ENCODE results near the gene ARFRP1.
"Not testable (repeated sequence)": the region's sequence is repeated elsewhere in the genome, so short reads cannot be mapped to it uniquely, and the experiment has no call there.

Gene ARFRP1

GRCh38 chr20:63653041-63653973 is 54.5 kb downstream of the ARFRP1 start, which contains the start of gene STMN3:
Gene STMN3, minus strand, starts transcription at chr20:63653424. Its CDS starts 79 bp downstream, at chr20:63653345.
- peak; percentile 37 to 56 for ATAC-seq

GRCh38 chr20:63652192-63652980 is 55.4 kb downstream of the ARFRP1 start:
- peak; percentile 19 to 39 for ATAC-seq

GRCh38 chr20:63651942-63652191 is 55.9 kb downstream of the ARFRP1 start:
- no peak for ATAC-seq

GRCh38 chr20:63650486-63650885 is 57.3 kb downstream of the ARFRP1 start:
- not testable (repeated sequence) for ATAC-seq

- ATAC-seq = no peak
Observed at GRCh38 chr20:63648895-63649589, 58.7 kb downstream of the ARFRP1 start.
